Measurements from ENCODE around the gene SCN3B.
A peak's percentile ranks its signal among the peaks of the same experiment; 100 is the strongest.

Gene SCN3B, protein sequence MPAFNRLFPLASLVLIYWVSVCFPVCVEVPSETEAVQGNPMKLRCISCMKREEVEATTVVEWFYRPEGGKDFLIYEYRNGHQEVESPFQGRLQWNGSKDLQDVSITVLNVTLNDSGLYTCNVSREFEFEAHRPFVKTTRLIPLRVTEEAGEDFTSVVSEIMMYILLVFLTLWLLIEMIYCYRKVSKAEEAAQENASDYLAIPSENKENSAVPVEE

DNA sequence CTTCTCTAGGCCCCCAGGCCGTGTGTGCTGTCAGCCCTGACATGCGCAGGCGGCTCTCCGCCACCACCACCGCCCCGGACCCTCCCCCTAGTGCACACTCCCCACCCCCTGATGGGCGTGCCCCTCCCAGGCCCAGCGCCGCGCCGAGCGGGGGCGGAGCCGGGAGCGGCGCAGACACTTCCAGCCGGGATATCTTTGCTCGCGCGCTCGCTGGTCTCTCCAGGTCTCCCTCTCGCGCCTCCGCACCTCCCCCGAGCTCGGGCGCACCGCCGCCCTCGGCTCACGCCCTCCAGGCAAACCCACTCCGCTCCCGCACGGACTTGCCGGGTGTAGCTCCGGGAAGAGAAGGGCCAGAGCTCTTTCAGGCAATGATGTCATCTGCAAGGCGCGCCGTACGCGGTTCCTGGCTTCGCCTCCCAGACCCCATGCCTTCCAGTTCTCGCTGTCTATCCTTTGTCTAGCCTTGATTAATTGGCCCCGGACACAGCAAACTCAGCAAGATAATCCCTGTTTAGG, at the start of gene SCN3B:
SCN3B (minus strand) TSS at position 59 of the 516 bp plus-strand sequence. CDS start 823 bp downstream, outside the sequence.
- peak; percentile 73 for DNase-seq (ENCODE audit: low spot score)

DNA sequence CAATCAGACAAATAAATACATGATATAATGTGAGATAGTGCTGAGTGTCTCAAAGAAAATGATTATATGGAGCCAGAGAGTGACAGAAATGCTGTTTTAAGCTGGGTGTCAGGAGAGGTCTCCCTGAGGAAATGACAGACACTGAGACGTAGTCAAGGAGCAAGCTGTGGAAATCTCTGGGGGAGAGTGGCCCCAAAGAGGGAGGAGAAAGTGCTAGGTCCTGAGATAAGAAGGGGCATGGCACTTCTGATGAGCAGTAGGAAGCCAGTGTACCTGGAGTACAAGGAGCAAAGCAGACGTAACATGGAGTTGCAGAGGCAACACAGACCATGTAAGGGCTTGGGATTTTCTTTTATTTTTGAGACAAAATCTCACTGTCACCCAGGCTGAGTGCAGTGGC, 48.3 kb upstream of the SCN3B start:
- DNase-seq (ENCODE audit: low spot score): no peak

DNA sequence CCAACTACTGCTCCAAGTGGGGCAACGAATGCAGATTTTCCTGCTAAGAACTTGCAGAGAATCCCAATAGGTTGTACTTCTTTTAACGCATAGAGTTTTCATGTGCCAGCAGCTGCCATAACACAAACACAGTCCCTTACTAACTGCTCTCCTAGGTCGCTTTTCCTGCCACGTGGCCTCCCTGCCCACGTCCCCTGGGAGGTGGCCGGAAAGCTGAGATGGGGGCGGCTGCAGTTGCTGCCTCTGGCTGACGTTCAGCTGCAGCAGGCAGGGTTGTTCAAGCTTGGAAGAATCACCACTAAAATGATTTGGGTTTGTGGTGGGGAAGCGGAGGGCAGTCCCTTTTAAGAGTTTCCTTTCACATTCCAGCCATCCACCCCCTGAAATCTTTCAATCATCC, 47.7 kb upstream of the SCN3B start:
- DNase-seq (ENCODE audit: low spot score): no peak

DNA sequence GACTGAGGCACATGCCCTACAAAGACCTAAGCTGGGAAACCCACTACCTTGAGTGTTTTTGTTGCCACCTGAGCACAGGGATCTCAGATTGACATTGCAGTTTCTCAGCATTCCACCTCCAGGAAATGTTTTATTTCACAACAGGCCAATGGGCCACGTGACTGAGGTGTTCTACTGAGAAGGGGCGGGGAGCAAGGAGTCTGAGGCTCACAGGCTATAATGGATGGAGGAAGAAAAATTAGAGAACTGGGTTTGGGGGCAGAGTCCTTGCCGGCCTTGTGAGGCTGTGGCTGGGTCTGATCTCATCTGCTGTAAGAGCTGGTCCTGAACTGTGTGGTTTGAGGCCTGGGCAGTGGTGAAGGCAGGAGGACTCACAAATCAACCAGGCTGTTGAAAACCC, 46.3 kb upstream of the SCN3B start:
- DNase-seq (ENCODE audit: low spot score): no peak

DNA sequence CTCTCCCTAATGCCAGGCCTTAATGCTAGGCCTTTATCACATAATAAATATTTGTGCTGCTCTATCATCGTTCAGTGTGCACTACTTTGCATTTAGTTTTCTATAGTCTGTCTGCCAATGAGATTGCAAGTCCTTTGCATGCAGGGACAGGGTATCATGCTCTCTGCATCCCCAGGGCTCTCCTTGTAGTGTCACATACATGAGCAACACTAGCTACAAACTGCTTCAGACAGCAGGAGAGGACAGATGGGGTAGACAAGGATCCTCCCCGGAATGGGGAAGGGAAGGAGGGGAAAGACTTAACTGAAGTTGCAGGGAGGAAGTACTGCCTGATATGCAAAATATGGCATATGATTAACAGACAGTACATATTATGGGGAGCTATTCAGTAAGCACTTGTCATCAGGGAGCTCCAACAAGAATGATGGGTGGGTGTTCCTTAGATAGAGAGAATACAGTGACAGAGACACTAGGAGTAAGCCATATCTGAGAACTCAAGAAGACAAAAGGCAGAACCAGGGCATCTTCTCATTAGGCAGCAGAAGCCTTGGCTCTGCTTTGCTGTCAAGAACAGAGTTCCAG, 44.2 kb upstream of the SCN3B start:
- no peak for DNase-seq (ENCODE audit: low spot score)

DNA sequence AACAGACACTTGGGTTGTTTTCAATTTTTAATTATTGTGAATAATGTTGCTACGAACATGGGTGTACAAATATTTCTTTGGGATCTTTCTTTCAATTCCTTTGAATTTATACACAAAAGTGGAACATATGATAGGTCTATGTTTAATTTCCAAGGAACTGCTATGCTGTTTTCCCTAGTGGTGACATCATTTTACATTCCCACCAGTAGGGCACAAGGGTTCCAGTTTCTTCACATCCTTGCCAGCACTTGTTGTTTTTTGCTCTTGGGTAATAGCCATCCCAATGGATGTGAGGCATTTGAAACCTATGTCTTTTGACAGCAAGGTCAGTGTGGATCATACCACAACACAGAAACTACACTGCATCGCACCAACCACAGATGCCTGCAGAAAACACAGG, 41.8 kb upstream of the SCN3B start:
- DNase-seq (ENCODE audit: low spot score): no peak

DNA sequence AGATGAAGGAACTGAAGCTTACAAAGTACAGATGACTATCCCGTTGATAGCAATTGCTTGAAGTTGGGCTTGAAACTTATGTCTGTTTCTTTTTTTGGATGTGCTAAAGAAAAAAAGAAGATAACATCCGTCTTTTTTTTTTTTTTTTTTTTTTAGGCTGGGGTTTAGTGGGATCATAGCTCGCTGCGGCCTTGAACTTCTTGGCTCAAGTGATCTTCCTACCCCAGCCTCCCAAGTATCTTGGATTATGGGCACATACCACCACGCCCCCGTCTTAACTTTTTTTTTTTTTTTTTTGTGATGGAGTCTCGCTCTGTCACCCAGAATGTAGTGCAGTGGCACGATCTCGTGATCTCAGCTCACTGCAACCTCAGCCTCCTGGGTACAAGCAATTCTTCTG, 40.8 kb upstream of the SCN3B start:
- DNase-seq (ENCODE audit: low spot score): no peak

DNA sequence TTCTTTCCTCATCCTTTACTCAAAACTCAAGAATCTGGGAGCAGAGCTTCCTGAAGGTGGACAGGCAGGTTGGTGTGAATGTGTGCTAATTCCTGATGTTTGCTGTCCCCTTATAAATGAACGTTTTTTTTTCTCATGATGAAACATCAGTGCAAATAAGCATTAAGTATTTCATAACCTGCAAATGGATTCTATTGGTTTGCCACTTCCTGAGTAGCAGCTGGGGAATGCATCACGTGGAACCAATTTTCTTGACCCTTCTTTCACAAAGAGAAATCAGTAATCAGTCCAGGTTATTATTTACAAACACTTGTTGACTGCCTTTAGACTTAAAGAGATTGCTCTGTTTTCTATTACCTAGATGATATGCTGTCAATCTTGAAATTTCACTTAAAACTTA, 40.1 kb upstream of the SCN3B start:
- DNase-seq (ENCODE audit: low spot score): no peak

DNA sequence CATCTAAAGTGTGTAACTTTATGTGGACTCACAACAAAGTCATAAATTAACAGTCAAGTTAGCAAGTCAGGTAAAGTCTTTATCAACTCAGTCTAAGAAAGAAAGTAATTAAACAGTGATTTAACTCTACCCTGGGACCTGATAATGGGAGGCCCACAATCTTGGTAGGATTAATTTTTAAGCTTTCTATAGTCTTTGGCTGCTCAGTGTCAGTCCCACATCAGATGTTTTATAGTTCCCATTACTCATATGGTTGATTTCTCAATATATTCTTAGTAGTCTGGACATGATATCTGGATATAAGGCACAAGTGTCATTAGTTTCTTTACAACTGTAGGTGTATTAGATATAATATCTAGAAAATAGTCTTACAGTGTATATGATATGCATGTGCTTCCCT, 38.5 kb upstream of the SCN3B start:
- DNase-seq (ENCODE audit: low spot score): no peak

DNA sequence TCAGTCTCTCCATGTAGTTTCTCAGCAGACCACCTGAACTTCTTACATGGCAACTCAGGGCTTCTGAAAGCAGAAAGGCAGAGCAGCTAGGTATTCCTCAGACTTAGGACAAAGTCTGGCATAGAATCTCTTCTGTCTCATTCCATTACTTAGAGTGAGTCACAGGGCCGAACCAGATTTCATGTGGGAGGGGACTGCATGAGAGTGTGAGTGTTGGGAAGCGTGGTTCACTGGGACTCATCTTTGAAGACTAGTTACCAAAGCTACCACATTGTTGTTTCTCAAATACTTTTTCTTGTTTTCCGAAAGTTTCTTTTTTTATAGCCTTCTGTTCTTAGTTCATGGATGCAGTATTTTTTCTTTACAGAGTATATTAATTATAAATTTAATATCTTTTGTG, 36.1 kb upstream of the SCN3B start:
- DNase-seq (ENCODE audit: low spot score): peak; percentile 76

DNA sequence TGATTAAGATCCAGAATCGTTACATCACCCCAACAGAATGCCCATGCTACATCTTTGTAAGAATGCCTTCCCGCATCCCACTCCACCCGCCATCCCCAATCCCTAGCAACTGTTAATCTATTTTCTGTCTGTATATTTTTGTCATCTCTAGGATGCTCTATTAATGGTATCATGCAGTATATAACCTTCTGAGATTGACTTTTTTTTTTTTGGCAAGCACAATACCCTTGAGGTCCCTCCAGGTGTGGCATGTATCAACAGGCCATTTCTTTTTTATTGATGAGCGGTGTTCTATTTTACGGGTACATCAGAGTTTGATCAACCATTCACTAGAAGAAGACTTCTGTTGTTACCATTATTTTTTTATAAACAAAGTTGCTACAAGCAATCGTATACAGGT, 30.2 kb upstream of the SCN3B start:
- DNase-seq (ENCODE audit: low spot score): no peak

DNA sequence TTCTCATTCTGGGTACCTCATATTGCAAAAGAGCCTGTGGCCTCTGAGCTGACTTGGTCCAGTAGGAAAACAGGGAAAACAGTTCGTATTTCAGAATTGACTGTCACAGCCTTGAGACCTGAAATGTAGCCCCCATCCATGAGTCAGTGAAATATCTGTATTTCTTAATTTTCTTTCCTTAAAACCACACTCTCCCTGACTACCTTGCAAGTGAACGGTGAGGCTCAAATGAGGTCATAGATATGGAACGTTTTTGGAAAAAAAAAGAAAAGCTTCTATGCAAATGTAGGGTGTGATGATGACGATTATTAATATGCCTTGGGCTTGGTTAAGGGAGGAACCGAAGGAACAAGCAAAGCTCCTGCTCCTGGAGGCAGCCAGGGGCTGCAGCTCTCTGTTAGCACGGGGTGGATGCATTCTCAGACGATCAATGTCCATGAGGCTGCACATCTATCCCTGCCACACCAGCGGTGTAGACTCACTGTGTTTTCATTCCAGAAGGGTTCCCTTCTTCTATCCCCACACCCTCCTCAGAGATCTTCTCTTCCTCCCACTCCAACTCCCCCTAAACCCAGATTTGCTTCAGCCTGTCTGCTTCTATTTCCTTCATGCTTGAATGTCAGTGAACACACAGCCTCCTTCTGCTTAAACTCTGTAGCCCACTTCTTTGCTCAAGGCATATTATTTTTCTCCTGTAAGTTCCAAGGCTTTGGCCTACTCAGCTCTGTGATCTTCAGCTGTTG, 29.2 kb upstream of the SCN3B start:
- no peak for DNase-seq (ENCODE audit: low spot score)

DNA sequence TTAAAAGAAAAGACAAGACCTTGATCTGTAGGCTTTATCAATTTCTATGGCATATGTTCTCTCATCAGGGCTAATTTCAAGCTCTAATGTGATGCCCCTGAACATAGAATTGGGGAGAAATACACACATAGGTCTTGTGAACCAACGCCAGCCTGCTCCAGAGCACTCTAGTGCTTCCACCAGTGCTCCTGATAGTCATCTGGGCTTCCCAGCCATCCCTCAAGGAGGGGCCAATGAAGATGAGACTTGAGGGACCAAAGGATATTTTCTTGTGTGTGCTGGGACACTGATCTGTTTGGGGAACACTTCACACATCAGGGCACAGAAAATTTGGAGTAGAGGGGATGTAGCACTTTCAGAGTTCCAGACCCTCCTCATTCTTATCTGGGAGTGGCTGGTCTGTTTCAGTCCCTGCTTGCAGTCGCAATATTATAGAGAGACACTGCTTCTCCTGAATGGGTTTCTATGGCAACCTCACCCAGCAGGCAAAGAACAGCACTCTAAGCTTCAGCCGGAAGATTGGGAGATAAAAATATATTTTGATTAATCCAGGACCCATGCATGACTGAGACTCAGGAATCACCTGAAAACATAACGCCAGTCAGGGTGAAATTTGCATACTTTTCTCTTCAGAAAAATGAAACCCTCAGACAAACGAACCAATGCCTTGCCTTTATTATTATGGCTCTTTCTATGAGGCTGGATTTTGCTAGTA, 28.4 kb upstream of the SCN3B start:
- DNase-seq (ENCODE audit: low spot score): no peak

DNA sequence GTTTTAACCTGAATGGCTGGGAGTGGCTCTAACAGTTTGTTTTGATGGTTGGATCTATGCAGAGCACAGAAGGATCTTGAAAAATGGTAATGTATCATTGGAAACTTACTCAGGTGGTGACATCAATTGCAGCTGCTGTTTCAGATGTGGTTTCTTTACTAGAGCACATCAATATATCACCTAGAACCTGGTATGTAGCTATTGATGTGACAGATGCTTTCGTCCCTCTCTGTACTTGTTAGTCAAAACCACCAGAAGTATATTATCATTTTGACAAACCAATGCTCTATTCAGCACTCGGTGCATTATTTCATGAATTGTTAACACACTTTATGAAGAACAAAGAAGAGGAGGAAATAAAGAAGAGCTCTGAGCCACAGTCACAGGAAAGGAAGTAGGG, 26.6 kb upstream of the SCN3B start:
- DNase-seq (ENCODE audit: low spot score): no peak

DNA sequence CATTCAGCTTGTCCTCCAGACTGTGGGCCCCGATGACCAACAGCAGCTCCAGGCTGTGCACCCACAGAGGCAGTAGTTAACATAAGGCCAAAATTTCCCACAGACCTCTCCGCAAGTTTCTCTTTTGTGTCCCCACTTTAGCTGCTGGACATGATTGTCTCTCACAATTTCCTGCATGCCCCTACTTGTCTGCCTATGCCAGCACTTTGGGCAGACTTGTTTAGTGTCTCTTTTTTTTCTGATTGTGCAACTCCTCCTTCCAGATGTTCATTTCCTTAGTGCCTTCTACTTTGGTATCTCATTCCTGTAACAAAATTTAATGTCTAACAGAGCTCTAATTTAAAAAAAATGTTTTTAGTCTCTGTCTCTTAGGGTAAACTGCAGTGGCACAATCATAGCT, 23.8 kb upstream of the SCN3B start:
- DNase-seq (ENCODE audit: low spot score): no peak

DNA sequence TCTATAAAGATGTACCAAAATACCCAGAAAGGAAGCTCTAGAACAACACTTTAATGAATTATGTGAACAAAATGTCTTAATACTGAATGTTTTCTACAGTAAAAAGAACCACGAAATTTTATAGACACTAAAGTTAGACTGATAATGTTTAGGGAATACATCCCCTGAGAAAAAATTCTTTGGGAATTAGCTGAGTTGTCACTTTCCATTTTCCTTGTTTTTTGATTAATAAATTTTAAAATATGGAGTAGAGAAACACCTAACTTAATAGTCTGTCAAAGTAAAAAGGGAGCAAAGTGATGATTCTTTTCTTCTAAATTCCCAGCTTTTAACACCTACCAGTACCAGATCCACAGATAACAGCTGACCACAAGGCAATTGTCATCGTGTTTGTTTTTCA, 23.1 kb upstream of the SCN3B start:
- DNase-seq (ENCODE audit: low spot score): no peak

DNA sequence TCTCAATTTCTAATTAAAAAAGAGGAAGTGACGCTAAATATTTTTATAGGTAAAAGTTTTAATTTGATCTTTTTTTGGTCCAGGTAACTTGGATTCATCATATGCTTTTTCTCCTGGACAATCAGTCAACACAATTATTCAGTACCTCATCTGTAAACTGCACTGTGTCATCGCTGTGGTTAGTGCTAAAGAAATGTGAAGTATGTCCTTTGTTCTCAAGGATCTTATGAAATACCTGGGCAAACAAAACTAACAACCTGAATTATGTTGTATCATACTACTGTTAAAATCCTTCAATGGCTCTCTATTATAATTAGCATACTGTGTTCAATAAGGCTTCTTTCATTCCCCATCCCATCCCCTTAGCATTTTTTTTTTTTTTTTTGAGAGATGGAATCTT, 19.9 kb upstream of the SCN3B start:
- peak; percentile 26 for DNase-seq (ENCODE audit: low spot score)

DNA sequence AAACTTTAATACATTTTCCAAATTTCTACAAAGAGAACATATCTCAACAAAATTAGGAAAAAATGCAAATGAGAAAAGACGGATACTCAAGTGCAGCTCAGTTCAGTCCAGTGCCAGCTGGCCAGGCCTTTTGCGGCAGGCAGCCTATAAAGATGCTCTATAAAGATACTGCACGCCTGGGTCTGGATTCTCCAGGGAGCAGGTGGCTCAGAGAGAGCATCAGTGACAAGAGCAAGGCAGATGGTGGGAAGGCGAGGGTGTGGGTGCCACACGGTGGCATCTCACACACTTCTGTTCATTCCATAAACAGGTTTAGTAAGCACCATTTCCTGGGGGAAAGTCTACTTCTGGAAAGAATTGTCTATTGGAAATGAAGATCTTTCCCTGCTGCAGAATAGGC, 18.1 kb upstream of the SCN3B start:
- DNase-seq (ENCODE audit: low spot score): no peak

DNA sequence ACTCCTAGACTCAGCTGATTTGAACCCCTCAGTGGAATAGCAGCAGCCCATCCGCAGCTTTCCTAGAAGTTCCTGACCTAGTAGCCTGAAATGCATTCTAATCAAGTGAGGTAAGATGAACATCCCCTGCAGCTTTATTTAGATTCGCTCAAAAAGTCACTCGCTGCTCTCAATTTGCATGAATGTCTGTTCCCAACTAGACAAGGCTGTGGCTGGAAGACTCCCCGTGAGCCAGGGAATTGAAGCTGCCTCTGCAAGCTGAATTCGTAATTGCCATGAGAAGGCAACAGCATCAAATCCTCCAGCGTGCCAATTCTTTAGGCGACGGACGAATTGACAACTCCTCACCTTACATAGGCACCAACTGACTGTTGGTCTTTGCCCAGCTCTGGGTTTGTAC, 17.1 kb upstream of the SCN3B start:
- no peak for DNase-seq (ENCODE audit: low spot score)

DNA sequence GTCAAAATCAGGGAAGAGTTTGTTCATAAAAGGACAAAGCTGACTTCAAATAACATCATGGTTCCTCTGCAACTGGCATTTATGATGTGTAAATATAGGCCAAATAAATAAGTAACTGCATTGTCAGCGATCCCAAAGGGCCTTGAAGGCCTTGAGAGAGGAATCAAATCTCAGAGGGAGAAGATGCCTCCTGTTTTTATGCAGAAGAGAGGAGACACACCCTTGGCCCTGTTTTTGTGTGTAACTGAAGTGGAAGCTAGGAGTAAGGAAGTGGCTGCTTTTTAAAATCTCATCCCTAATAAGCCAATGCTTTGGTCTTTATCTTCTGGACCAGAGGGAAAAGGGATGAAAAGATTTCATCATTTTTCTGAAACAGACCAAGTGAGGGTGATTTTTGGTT, 15.7 kb upstream of the SCN3B start:
- no peak for DNase-seq (ENCODE audit: low spot score)

DNA sequence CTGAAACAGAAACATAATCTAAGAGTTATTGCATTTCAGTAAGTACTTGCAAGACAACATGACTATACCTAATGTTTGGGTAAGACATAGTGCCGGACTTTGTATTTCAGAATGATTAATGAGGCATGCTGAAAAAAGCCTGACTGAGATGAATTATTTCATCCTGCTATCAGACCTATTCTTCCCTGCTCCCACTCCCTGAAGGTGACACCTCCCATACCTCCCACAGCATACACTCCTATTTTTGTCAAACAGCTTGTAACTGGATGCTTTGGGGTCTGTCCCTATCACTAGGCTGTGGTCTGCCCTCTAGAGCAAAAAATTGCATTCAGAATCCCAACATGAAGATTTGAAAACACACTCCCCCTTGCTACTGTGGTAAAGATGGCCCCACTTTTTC, 10.9 kb upstream of the SCN3B start:
- no peak for DNase-seq (ENCODE audit: low spot score)

DNA sequence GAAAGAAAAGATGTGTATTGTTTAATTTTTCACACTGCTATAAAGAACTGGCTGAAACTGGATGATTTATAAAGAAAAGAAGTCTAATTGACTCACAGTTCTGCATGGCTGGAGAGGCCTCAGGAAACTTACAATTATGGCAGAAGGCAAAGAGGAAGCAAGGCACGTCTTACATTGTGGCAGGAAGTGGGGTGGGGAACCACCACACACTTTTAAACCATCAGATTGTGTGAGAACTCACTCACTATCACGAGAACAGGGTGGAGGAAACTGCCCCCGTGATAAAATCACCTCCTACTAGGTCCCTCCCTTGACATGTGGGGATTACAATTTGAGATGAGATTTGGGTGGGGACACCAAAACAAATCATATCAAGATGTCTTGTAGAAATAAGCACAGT, 5.5 kb upstream of the SCN3B start:
- peak; percentile 28 for DNase-seq (ENCODE audit: low spot score)

DNA sequence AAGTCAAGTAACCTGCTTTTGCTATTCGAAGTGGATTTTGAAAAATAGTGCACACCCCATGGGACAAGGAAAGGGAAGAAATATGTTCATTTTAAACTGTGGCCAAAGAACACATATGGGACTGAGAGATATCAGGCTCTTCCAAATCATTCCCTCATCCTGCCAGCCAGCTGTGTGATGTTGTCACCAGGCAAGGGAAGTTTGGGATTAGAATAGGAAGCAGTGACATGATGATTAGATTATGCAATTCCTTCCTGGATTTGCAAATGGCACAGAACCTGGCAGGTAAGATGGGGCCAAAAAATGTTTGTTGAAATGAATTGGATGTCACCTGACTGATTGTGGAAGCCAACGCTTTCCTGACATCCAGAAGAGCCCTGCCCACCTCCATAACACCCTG, 4.9 kb upstream of the SCN3B start:
- no peak for DNase-seq (ENCODE audit: low spot score)

Data from kidney tubule cell (primary cell).